ENCODE measurements around the gene ATXN7.

The ATXN7 gene

GRCh38 chr3:63976872-63977200, 113.2 kb downstream of the ATXN7 start:
- no peak overlapping the region for H3K4me3 ChIP-seq (ENCODE audit: low read depth, low read length)
- peaks cover 18% of the 10 kb centered on the region for H3K36me3 ChIP-seq (ENCODE audit: control insufficient read depth, insufficient read depth, low read length)
- H3K9me3 ChIP-seq (ENCODE audit: control insufficient read depth, insufficient read depth, low read length), result no peaks in the 10 kb centered on the region
- H3K27me3 ChIP-seq (ENCODE audit: control insufficient read depth, insufficient read depth, low read length), result no peaks in the 10 kb centered on the region
- peaks cover 17% of the 10 kb centered on the region for H3K4me1 ChIP-seq (ENCODE audit: control insufficient read depth, insufficient read depth, low read length)
- no peak overlapping the region for H3K9ac ChIP-seq (ENCODE audit: low read depth, low read length)
- H3K27ac ChIP-seq (ENCODE audit: low read depth, low read length), result no peak overlapping the region

GRCh38 chr3:63977893-63978292, 114.2 kb downstream of the ATXN7 start:
- peaks cover 6% of the 10 kb centered on the region for H3K4me1 ChIP-seq (ENCODE audit: control insufficient read depth, insufficient read depth, low read length)
- H3K27me3 ChIP-seq (ENCODE audit: control insufficient read depth, insufficient read depth, low read length), result no peaks in the 10 kb centered on the region
- no peak overlapping the region for H3K27ac ChIP-seq (ENCODE audit: low read depth, low read length)
- peaks cover 26% of the 10 kb centered on the region for H3K36me3 ChIP-seq (ENCODE audit: control insufficient read depth, insufficient read depth, low read length)
- H3K4me3 ChIP-seq (ENCODE audit: low read depth, low read length), result no peak overlapping the region
- no peaks in the 10 kb centered on the region for H3K9me3 ChIP-seq (ENCODE audit: control insufficient read depth, insufficient read depth, low read length)
- H3K9ac ChIP-seq (ENCODE audit: low read depth, low read length), result no peak overlapping the region

- H3K27me3 ChIP-seq (ENCODE audit: control insufficient read depth, insufficient read depth, low read length), result no peaks in the 10 kb centered on the region
Measured at GRCh38 chr3:63979093-63979885, 115.6 kb downstream of the ATXN7 start.

GRCh38 chr3:63980019-63980418, 116.4 kb downstream of the ATXN7 start:
- no peaks in the 10 kb centered on the region for H3K27me3 ChIP-seq (ENCODE audit: control insufficient read depth, insufficient read depth, low read length)
- H3K9ac ChIP-seq (ENCODE audit: low read depth, low read length), result no peak overlapping the region
- no peak overlapping the region for H3K27ac ChIP-seq (ENCODE audit: low read depth, low read length)
- peaks cover 29% of the 10 kb centered on the region for H3K36me3 ChIP-seq (ENCODE audit: control insufficient read depth, insufficient read depth, low read length)
- H3K4me1 ChIP-seq (ENCODE audit: control insufficient read depth, insufficient read depth, low read length), result no peaks in the 10 kb centered on the region
- no peak overlapping the region for H3K4me3 ChIP-seq (ENCODE audit: low read depth, low read length)
- H3K9me3 ChIP-seq (ENCODE audit: control insufficient read depth, insufficient read depth, low read length), result no peaks in the 10 kb centered on the region

More at GRCh38 chr3:63979093-63979885, 115.6 kb downstream of the ATXN7 start:
- Histone ChIP-seq H3K36me3 (ENCODE audit: control insufficient read depth, insufficient read depth, low read length) (peaks cover 29% of the 10 kb centered on the region), H3K9me3 (ENCODE audit: control insufficient read depth, insufficient read depth, low read length) (no peaks in the 10 kb centered on the region), H3K4me3 (ENCODE audit: low read depth, low read length) (no peak overlapping the region), H3K9ac (ENCODE audit: low read depth, low read length) (no peak overlapping the region), H3K4me1 (ENCODE audit: control insufficient read depth, insufficient read depth, low read length) (no peaks in the 10 kb centered on the region), H3K27ac (ENCODE audit: low read depth, low read length) (no peak overlapping the region)

- Histone ChIP-seq H3K9me3 (ENCODE audit: control insufficient read depth, insufficient read depth, low read length) (no peaks in the 10 kb centered on the region), H3K4me3 (ENCODE audit: low read depth, low read length) (no peak overlapping the region), H3K9ac (ENCODE audit: low read depth, low read length) (no peak overlapping the region), H3K36me3 (ENCODE audit: control insufficient read depth, insufficient read depth, low read length) (peaks cover 29% of the 10 kb centered on the region), H3K27me3 (ENCODE audit: control insufficient read depth, insufficient read depth, low read length) (no peaks in the 10 kb centered on the region), H3K4me1 (ENCODE audit: control insufficient read depth, insufficient read depth, low read length) (no peaks in the 10 kb centered on the region), H3K27ac (ENCODE audit: low read depth, low read length) (no peak overlapping the region)
Measured at GRCh38 chr3:63980830-63981498, 117.3 kb downstream of the ATXN7 start.

GRCh38 chr3:63981980-63982379, 118.3 kb downstream of the ATXN7 start:
- no peak overlapping the region for H3K4me3 ChIP-seq (ENCODE audit: low read depth, low read length)
- no peaks in the 10 kb centered on the region for H3K27me3 ChIP-seq (ENCODE audit: control insufficient read depth, insufficient read depth, low read length)
- no peaks in the 10 kb centered on the region for H3K9me3 ChIP-seq (ENCODE audit: control insufficient read depth, insufficient read depth, low read length)
- no peaks in the 10 kb centered on the region for H3K4me1 ChIP-seq (ENCODE audit: control insufficient read depth, insufficient read depth, low read length)
- H3K27ac ChIP-seq (ENCODE audit: low read depth, low read length), result no peak overlapping the region
- no peak overlapping the region for H3K9ac ChIP-seq (ENCODE audit: low read depth, low read length)
- H3K36me3 ChIP-seq (ENCODE audit: control insufficient read depth, insufficient read depth, low read length), result peaks cover 29% of the 10 kb centered on the region

- peaks cover 45% of the 10 kb centered on the region for H3K36me3 ChIP-seq (ENCODE audit: control insufficient read depth, insufficient read depth, low read length)
- no peak overlapping the region for H3K27ac ChIP-seq (ENCODE audit: low read depth, low read length)
Measured at GRCh38 chr3:63984391-63984790, 120.7 kb downstream of the ATXN7 start.

GRCh38 chr3:63986146-63986545, 122.5 kb downstream of the ATXN7 start:
- Histone ChIP-seq H3K4me3 (ENCODE audit: low read depth, low read length) (no peak overlapping the region), H3K4me1 (ENCODE audit: control insufficient read depth, insufficient read depth, low read length) (no peaks in the 10 kb centered on the region), H3K9me3 (ENCODE audit: control insufficient read depth, insufficient read depth, low read length) (no peaks in the 10 kb centered on the region), H3K9ac (ENCODE audit: low read depth, low read length) (no peak overlapping the region), H3K36me3 (ENCODE audit: control insufficient read depth, insufficient read depth, low read length) (peaks cover 50% of the 10 kb centered on the region), H3K27ac (ENCODE audit: low read depth, low read length) (no peak overlapping the region), H3K27me3 (ENCODE audit: control insufficient read depth, insufficient read depth, low read length) (no peaks in the 10 kb centered on the region)

More at GRCh38 chr3:63984391-63984790, 120.7 kb downstream of the ATXN7 start:
- Histone ChIP-seq H3K9ac (ENCODE audit: low read depth, low read length) (no peak overlapping the region), H3K9me3 (ENCODE audit: control insufficient read depth, insufficient read depth, low read length) (no peaks in the 10 kb centered on the region), H3K27me3 (ENCODE audit: control insufficient read depth, insufficient read depth, low read length) (no peaks in the 10 kb centered on the region), H3K4me1 (ENCODE audit: control insufficient read depth, insufficient read depth, low read length) (no peaks in the 10 kb centered on the region), H3K4me3 (ENCODE audit: low read depth, low read length) (no peak overlapping the region)

GRCh38 chr3:63986831-63987230, 123.2 kb downstream of the ATXN7 start:
- Histone ChIP-seq H3K36me3 (ENCODE audit: control insufficient read depth, insufficient read depth, low read length) (peaks cover 46% of the 10 kb centered on the region), H3K9ac (ENCODE audit: low read depth, low read length) (no peak overlapping the region)

GRCh38 chr3:63988943-63989342, 125.3 kb downstream of the ATXN7 start:
- peaks cover 45% of the 10 kb centered on the region for H3K36me3 ChIP-seq (ENCODE audit: control insufficient read depth, insufficient read depth, low read length)
- no peak overlapping the region for H3K4me3 ChIP-seq (ENCODE audit: low read depth, low read length)
- H3K27me3 ChIP-seq (ENCODE audit: control insufficient read depth, insufficient read depth, low read length), result no peaks in the 10 kb centered on the region
- no peak overlapping the region for H3K27ac ChIP-seq (ENCODE audit: low read depth, low read length)
- H3K4me1 ChIP-seq (ENCODE audit: control insufficient read depth, insufficient read depth, low read length), result peaks cover 3% of the 10 kb centered on the region; the same call in 1 of the 2 replicates
- no peaks in the 10 kb centered on the region for H3K9me3 ChIP-seq (ENCODE audit: control insufficient read depth, insufficient read depth, low read length)
- H3K9ac ChIP-seq (ENCODE audit: low read depth, low read length), result no peak overlapping the region

More at GRCh38 chr3:63986831-63987230, 123.2 kb downstream of the ATXN7 start:
- no peak overlapping the region for H3K27ac ChIP-seq (ENCODE audit: low read depth, low read length)
- no peaks in the 10 kb centered on the region for H3K9me3 ChIP-seq (ENCODE audit: control insufficient read depth, insufficient read depth, low read length)
- H3K4me1 ChIP-seq (ENCODE audit: control insufficient read depth, insufficient read depth, low read length), result no peaks in the 10 kb centered on the region
- no peaks in the 10 kb centered on the region for H3K27me3 ChIP-seq (ENCODE audit: control insufficient read depth, insufficient read depth, low read length)
- H3K4me3 ChIP-seq (ENCODE audit: low read depth, low read length), result no peak overlapping the region

- H3K9ac ChIP-seq (ENCODE audit: low read depth, low read length), result no peak overlapping the region
- H3K27me3 ChIP-seq (ENCODE audit: control insufficient read depth, insufficient read depth, low read length), result no peaks in the 10 kb centered on the region
- peaks cover 53% of the 10 kb centered on the region for H3K36me3 ChIP-seq (ENCODE audit: control insufficient read depth, insufficient read depth, low read length)
- no peak overlapping the region for H3K4me3 ChIP-seq (ENCODE audit: low read depth, low read length)
- H3K9me3 ChIP-seq (ENCODE audit: control insufficient read depth, insufficient read depth, low read length), result no peaks in the 10 kb centered on the region
- H3K4me1 ChIP-seq (ENCODE audit: control insufficient read depth, insufficient read depth, low read length), result peaks cover 3% of the 10 kb centered on the region; the same call in 1 of the 2 replicates
- no peak overlapping the region for H3K27ac ChIP-seq (ENCODE audit: low read depth, low read length)
Measured at GRCh38 chr3:63990204-63990603, 126.5 kb downstream of the ATXN7 start.
